ENCODE measurements around the gene JMJD8. TPM values are rescaled to one million over a fixed set of nuclear protein-coding genes. Genes with fewer than 3 reads are reported as not detected.

The JMJD8 gene
- total RNA-seq, 1 experiment from 2014 or later: 23.4 TPM

- no peaks in the 10 kb centered on the region for H3K9me3 ChIP-seq (replicated peaks)
- H3K27ac ChIP-seq: no peak overlapping the region
- H3K27me3 ChIP-seq: 0 out of 2 replicates have a peak, but pooled peaks cover 5% of the 10 kb centered on the region
- no peaks in the 10 kb centered on the region for H3K4me1 ChIP-seq
- no peak overlapping the region for H3K4me3 ChIP-seq
- no peaks in the 10 kb centered on the region for H3K36me3 ChIP-seq
- DNase-seq: no peak
Observed at GRCh38 chr16:644556-644955, 39.6 kb downstream of the JMJD8 start.

DNA sequence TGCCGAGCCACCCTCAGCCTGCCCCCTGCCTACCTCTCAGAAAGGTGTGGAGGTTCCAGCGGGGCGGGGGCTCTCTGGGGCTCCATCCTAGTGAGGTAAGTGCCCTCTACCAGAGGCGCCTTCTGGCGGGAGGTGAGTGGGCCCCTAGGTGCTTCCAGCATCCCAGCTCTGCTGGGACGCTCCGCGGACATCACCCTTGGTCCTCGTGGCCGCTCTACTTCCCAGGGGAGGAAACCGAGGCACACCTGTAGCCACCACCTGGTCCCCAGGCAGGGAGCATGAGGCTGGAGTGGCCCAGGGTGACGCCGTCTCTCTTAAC is 41.1 kb downstream of the JMJD8 start:
- Histone ChIP-seq H3K9me3 (replicated peaks) (no peaks in the 10 kb centered on the region), H3K36me3 (no peaks in the 10 kb centered on the region), H3K27ac (no peak overlapping the region), H3K27me3 (0 out of 2 replicates have a peak, but pooled peaks cover 5% of the 10 kb centered on the region), H3K4me3 (no peak overlapping the region), H3K4me1 (0 out of 2 replicates have a peak, but pooled peaks cover 3% of the 10 kb centered on the region)
- DNase-seq: no peak

DNA sequence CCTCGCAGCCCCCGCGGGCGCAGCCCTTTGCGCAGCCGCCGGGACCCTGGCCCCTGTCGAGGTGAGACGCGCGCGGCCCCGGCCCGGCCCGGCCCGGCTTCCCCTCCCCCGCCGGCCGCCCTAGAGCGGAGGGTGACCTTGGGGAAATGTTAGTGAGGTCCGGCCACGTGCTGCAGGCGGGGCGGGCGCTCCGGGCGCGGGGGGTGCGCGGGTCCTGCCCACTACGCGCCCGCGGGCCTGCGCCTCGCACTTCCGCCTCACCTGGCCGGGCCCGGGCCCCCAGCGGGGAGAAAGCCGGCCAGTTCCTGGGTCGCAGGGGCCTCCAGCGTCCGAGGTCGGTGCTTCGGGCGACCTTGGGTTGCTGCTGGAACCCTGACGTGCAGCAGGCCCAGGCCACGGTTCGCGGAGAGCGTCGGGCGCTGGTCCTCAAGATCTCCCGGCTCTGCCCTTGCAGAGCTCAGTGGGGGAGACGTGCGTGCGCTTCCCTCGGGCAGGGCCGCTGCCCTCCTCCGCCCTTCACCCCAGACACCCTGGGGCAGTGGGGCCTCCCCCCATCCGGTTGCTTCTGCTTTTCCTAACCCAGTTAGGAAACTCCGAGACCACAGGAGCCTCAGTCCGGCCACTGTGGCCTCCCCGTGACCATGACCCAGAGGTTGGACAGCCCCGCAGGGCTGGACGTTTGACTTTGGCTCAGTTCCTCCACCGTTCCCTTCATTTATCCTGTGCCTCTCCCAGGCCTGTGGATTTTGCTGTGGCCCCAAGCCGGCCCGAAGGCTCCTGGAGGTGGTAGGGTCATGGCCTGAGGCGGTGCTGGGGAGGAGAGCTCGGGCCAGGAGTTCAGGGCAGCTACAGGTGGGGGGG is 41.7 kb downstream of the JMJD8 start:
- H3K4me3 ChIP-seq: peak overlapping the region; percentile 64
- no peak for DNase-seq
- 0 out of 2 replicates have a peak, but pooled peaks cover 5% of the 10 kb centered on the region for H3K27me3 ChIP-seq

GRCh38 chr16:641326-642188 is 42.6 kb downstream of the JMJD8 start, which contains the start of gene MCRIP2:
Gene MCRIP2, plus strand, starts transcription at chr16:641828. Its CDS starts 164 bp downstream, at chr16:641992.
- H3K36me3 ChIP-seq: no peaks in the 10 kb centered on the region
- H3K9me3 ChIP-seq (replicated peaks): no peaks in the 10 kb centered on the region
- DNase-seq: peak; percentile 77 to 78
- 0 out of 2 replicates have a peak, but pooled peaks cover 5% of the 10 kb centered on the region for H3K27me3 ChIP-seq
- H3K27ac ChIP-seq: no peak within 1 kb of the TSS
- H3K4me1 ChIP-seq: 0 out of 2 replicates have a peak, but pooled peaks cover 4% of the 10 kb centered on the region
- H3K4me3 ChIP-seq: peak within 1 kb of the TSS; percentile 64

More for the DNA sequence above, 41.7 kb downstream of the JMJD8 start:
- Histone ChIP-seq H3K36me3 (no peaks in the 10 kb centered on the region), H3K9me3 (replicated peaks) (no peaks in the 10 kb centered on the region), H3K4me1 (0 out of 2 replicates have a peak, but pooled peaks cover 4% of the 10 kb centered on the region), H3K27ac (no peak overlapping the region)

GRCh38 chr16:640614-641013 is 43.5 kb downstream of the JMJD8 start:
- no peak overlapping the region for H3K4me3 ChIP-seq
- no peaks in the 10 kb centered on the region for H3K9me3 ChIP-seq (replicated peaks)
- H3K27ac ChIP-seq: no peak overlapping the region
- H3K27me3 ChIP-seq: 0 out of 2 replicates have a peak, but pooled peaks cover 5% of the 10 kb centered on the region
- H3K4me1 ChIP-seq: 0 out of 2 replicates have a peak, but pooled peaks cover 4% of the 10 kb centered on the region
- H3K36me3 ChIP-seq: no peaks in the 10 kb centered on the region
- no peak for DNase-seq

GRCh38 chr16:638836-639235 is 45.3 kb downstream of the JMJD8 start:
- no peak for DNase-seq
- Histone ChIP-seq H3K27me3 (0 out of 2 replicates have a peak, but pooled peaks cover 5% of the 10 kb centered on the region), H3K9me3 (replicated peaks) (no peaks in the 10 kb centered on the region), H3K4me1 (0 out of 2 replicates have a peak, but pooled peaks cover 4% of the 10 kb centered on the region), H3K27ac (no peak overlapping the region), H3K36me3 (no peaks in the 10 kb centered on the region), H3K4me3 (no peak overlapping the region)

DNA sequence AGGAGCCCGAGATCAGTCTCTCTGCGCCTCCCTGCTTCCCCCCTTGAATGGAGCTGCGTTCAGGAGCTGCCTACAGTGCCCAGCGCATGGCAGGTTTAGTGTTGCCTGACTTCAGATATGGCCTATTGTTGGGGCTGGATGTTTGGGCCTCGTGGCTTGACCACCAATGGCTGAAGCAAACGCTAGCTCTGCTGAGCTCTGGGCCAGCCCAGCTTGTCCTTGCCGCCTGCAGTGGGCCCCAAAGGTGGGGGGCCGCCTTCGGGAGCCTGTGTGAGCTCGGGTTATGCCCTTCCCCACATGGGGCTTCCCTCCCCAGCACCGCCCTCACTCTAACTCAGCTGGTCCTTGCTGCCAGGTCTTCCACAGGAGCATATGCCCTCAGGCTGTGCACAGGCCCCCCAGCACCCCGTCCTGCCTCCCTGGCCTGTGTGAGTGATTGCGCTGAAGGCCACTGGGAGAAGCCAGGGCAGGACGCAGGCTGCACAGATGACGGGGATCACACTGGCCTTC is 46.0 kb downstream of the JMJD8 start:
- Histone ChIP-seq H3K36me3 (no peaks in the 10 kb centered on the region), H3K9me3 (replicated peaks) (no peaks in the 10 kb centered on the region), H3K4me3 (peak overlapping the region; percentile 65), H3K27ac (no peak overlapping the region), H3K4me1 (0 out of 2 replicates have a peak, but pooled peaks cover 4% of the 10 kb centered on the region), H3K27me3 (0 out of 2 replicates have a peak, but pooled peaks cover 5% of the 10 kb centered on the region)
- peak in 1 of 2 experiments; percentile 39 for DNase-seq

GRCh38 chr16:637081-638018 is 46.8 kb downstream of the JMJD8 start:
- Histone ChIP-seq H3K9me3 (replicated peaks) (no peaks in the 10 kb centered on the region), H3K4me1 (0 out of 2 replicates have a peak, but pooled peaks cover 4% of the 10 kb centered on the region), H3K27ac (peak overlapping the region; percentile 53; the same call in 1 of the 2 replicates), H3K36me3 (no peaks in the 10 kb centered on the region), H3K27me3 (no peaks in the 10 kb centered on the region), H3K4me3 (peak overlapping the region; percentile 85)
- DNase-seq: peak; percentile 93 to 95

DNA sequence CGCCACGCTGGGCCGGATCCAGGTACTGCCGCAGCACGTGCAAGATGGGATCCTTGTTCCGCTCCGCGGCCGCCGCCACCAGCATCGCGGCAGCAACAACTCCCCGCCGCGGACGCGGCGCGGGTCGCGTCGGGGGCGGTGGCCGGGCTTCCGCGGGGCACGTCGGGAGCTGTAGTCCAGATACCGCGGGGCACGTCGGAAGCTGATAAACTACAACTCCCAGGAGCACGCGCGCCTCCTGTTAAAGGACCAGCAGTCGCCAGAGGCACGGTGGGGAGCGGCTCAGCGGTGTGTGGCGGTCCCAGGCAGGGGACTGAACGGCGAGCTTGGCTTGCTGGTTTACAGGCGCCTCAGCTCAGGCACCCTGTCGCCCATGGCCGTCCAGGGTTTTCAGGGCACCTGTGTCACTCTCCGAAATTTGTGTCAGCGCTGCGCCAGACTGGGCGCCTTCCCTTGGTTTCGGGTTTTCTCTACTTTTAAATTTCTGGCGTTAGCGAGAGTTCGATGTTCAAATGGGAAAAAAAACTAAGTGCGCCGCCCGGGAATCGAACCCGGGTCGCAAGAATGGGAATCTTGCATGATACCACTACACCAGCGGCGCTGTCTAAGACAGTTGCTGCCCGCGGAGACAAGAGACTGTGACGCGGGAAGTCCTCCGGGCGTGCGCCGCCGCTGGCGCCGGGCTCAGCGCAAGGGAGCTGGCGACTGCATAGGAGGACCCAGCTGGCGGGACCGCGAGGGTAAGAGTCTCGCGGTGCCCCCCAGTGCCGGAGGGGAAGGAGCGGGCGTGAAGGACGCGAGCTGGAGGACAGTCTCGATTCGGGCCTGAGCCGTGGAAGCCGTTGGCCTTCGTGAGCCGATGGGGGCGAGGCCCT is 47.7 kb downstream of the JMJD8 start, which contains the start of gene METTL26:
TSS of gene METTL26 (minus strand) at position 100 of the 875 bp plus-strand sequence. CDS start at position 85, 15 bp downstream.
- H3K9me3 ChIP-seq (replicated peaks): no peaks in the 10 kb centered on the region
- peak within 1 kb of the TSS; percentile 53 for H3K27ac ChIP-seq
- 0 out of 2 replicates have a peak, but pooled peaks cover 4% of the 10 kb centered on the region for H3K4me1 ChIP-seq
- H3K4me3 ChIP-seq: peak within 1 kb of the TSS; percentile 85
- no peaks in the 10 kb centered on the region for H3K27me3 ChIP-seq
- peak; percentile 96 for DNase-seq
- H3K36me3 ChIP-seq: no peaks in the 10 kb centered on the region

DNA sequence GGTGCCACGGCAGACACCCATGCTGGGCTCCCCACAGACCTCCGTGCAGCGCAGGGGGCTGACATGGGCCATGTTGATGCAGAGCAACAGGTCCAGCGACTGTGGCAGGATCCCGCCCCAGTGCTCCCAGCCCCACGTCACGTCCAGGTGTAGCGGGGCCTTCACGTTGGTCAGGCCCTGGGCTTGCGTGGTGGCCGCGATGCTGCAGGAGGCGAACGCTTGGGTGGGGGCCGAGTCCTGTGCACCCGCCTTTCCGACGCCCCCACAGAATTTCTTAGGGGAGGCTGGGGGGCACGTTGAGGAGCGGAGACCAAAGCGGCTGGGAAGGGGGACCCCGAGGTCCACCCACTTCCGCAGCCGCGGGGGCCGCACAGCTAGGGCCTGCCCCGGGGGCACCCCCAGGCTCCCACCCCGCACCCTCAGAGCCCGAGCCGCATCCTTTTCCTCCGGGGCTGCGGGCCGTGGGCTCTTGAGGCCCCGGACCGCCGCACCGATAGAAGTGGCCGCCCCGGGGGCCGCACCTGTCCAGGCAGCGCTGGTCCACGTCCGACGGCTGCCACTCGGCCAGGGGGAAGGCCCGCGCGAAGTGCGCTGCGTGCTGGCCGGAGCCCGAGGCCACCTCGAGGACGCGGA is 48.4 kb downstream of the JMJD8 start:
- no peaks in the 10 kb centered on the region for H3K36me3 ChIP-seq
- DNase-seq: no peak
- peaks cover 9% of the 10 kb centered on the region; the same call in 1 of the 2 replicates for H3K4me1 ChIP-seq
- H3K9me3 ChIP-seq (replicated peaks): no peaks in the 10 kb centered on the region
- H3K4me3 ChIP-seq: peak overlapping the region; percentile 85
- H3K27ac ChIP-seq: peak overlapping the region; percentile 53
- no peaks in the 10 kb centered on the region for H3K27me3 ChIP-seq

GRCh38 chr16:634996-635395 is 49.1 kb downstream of the JMJD8 start:
- Histone ChIP-seq H3K4me3 (no peak overlapping the region; the same call in 1 of the 2 replicates), H3K9me3 (replicated peaks) (no peaks in the 10 kb centered on the region), H3K36me3 (no peaks in the 10 kb centered on the region), H3K4me1 (peaks cover 12% of the 10 kb centered on the region; the same call in 1 of the 2 replicates), H3K27ac (no peak overlapping the region), H3K27me3 (no peaks in the 10 kb centered on the region)
- no peak for DNase-seq

DNA sequence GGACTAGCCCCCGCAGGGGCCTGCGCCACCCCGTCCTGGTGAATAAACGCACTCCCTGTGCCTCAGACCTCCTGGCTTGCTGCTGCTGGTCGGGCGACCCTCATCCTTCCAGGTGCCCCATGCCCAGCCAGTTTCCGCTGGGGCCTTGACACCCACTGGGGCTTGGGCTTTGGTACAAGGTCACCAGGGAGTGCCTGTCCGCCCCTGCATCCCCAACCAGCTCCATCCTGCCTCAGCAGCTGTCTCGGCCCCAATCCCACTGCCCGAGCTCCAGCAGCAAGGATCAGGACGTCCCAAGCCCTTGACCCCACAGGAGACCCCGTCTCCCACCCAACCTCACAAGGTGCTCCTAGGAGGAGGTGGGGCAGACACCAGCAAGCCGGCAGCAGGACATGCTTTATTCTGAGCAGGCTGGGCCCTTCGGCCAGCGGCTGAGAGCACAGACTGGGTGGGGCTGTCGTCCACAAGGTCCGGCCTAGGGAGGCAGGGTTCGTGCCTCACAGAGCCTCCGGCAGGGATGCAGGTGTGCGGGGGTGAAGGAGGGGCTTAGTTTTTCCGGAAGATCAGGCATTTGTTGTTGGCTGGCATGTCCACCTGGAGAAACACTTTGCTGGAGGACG is 50.0 kb downstream of the JMJD8 start:
- no peak for DNase-seq
- Histone ChIP-seq H3K27me3 (no peaks in the 10 kb centered on the region), H3K4me1 (peaks cover 16% of the 10 kb centered on the region), H3K9me3 (replicated peaks) (no peaks in the 10 kb centered on the region), H3K27ac (no peak overlapping the region), H3K4me3 (no peak overlapping the region), H3K36me3 (no peaks in the 10 kb centered on the region)
